Upper lobe of right lung (tissue), 1 donor: ENCODE measurements around the gene PPP6R3. TPM values are rescaled to one million over a fixed set of nuclear protein-coding genes. Genes with fewer than 3 reads are reported as not detected.

ENCODE experiments used
- ATAC-seq: fragments of 200-7000 bp; cut with Tn5 transposase; one replicate; pipeline ENCODE4 v1.9.1; 2020; ENCODE audit warnings: mild to moderate bottlenecking, moderate library complexity
- DNase-seq: peaks from one replicate; pipeline ENCODE4 v3.0.0-alpha.2; 2020
- H3K27ac ChIP-seq: fragments of 200-600 bp; one replicate; pipeline ENCODE4 v1.8.0; 2022
- H3K27me3 ChIP-seq: fragments of 200-600 bp; one replicate; pipeline ENCODE4 v1.8.0; 2022; ENCODE audit warnings: mild to moderate bottlenecking
- H3K36me3 ChIP-seq: fragments of 200-600 bp; one replicate; pipeline ENCODE4 v1.8.0; 2022
- H3K4me1 ChIP-seq: fragments of 200-600 bp; one replicate; pipeline ENCODE4 v1.8.0; 2022
- H3K4me3 ChIP-seq: fragments of 200-600 bp; one replicate; pipeline ENCODE4 v1.8.0; 2022; ENCODE audit warnings: mild to moderate bottlenecking
- H3K9me3 ChIP-seq: fragments of 200-600 bp; one replicate; pipeline ENCODE4 v1.8.0; 2022
- intact Hi-C: fragments of 100-400 bp; cut with DNase I; formaldehyde crosslinking; loops from one replicate; pipeline ENCODE4 v1.11.0; 2022
- total RNA-seq: library from RNA; stranded (reverse); fragmentation: NEBNext Ultra II Directional; extraction: Animal tissue kit (Norgen Biotek cat#: 25700); gene quantifications from one replicate; pipeline ENCODE4 v1.2.1, GENCODE V29; 2021
- TF ChIP-seq, protein P1 (sequence below): fragments of 200-600 bp; IDR thresholded peaks from one replicate; pipeline ENCODE4 v1.8.0; 2022; ENCODE audit warnings: antibody characterized with exemption
- donor health status: DM: no; HTN: yes; CAD: no; lungs with severe emphysema.

Gene PPP6R3
- total RNA-seq, 1 donor from 2014 or later: 93.2 TPM

- intact Hi-C loops: no loop called here
- TF ChIP-seq, protein P1, sequence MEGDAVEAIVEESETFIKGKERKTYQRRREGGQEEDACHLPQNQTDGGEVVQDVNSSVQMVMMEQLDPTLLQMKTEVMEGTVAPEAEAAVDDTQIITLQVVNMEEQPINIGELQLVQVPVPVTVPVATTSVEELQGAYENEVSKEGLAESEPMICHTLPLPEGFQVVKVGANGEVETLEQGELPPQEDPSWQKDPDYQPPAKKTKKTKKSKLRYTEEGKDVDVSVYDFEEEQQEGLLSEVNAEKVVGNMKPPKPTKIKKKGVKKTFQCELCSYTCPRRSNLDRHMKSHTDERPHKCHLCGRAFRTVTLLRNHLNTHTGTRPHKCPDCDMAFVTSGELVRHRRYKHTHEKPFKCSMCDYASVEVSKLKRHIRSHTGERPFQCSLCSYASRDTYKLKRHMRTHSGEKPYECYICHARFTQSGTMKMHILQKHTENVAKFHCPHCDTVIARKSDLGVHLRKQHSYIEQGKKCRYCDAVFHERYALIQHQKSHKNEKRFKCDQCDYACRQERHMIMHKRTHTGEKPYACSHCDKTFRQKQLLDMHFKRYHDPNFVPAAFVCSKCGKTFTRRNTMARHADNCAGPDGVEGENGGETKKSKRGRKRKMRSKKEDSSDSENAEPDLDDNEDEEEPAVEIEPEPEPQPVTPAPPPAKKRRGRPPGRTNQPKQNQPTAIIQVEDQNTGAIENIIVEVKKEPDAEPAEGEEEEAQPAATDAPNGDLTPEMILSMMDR: no peak
- no peak overlapping the region for H3K4me3 ChIP-seq
- no peak overlapping the region for H3K27ac ChIP-seq
- DNase-seq (no peak), ATAC-seq (no peak)
- H3K36me3 ChIP-seq: no peaks in the 10 kb centered on the region
- peaks cover 46% of the 10 kb centered on the region for H3K4me1 ChIP-seq
- no peaks in the 10 kb centered on the region for H3K27me3 ChIP-seq
- no peaks in the 10 kb centered on the region for H3K9me3 ChIP-seq
Measured at GRCh38 chr11:68508425-68508824, 47.9 kb downstream of the PPP6R3 start.

DNA sequence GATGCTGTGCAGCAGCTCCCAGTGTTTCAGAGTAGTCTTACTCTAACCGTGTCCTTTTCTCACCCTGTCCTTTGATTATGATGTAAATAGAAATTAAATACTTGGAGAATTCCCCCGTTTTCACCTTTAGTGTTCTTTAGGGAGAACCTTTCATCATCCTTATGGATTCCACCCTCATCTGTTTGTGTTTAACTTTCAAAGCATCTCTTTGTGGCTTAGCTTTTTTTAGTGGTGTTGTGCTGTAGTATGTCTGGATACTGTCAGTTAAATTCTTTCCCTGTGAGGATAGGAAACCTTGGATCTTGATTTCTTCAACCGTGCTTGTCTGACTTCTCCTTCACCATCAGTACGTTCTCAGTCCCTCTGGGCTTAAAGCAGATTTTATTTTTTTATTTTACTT lies 48.5 kb downstream of the PPP6R3 start:
- Histone ChIP-seq H3K4me3 (no peak overlapping the region), H3K9me3 (no peaks in the 10 kb centered on the region), H3K36me3 (no peaks in the 10 kb centered on the region), H3K27ac (no peak overlapping the region), H3K27me3 (no peaks in the 10 kb centered on the region), H3K4me1 (peaks cover 39% of the 10 kb centered on the region)
- TF ChIP-seq, protein P1: no peak
- ATAC-seq: no peak
- intact Hi-C loops: no loop called here
- DNase-seq: no peak

DNA sequence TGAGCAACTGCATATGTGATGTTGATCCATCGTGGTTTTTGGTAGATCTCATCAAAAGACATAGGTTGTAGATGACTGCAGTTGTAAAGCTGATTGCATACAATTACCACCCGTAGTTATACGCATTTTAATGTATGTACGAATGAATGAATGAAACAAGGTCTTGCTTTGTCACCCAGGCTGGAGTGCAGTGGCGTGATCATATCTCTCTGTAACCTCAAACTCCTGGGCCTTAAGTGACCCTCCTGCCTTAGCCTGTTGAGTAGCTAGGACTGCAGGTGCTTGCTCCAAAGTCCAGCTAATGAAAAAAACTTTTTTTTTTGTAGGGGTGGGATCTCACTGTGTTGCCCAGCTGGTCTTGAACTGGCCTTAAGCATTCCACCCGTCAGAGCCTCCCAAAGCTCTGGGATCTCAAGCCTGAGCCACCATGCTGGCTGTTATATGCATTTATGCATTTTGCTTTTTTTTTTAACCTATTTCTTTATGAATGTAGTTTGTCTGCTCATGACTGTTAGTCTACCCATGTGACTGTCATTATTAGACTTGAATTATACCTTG lies 53.5 kb downstream of the PPP6R3 start:
- H3K27ac ChIP-seq: no peak overlapping the region
- DNase-seq (no peak), ATAC-seq (no peak)
- TF ChIP-seq, protein P1: no peak
- H3K4me1 ChIP-seq: no peaks in the 10 kb centered on the region
- no peak overlapping the region for H3K4me3 ChIP-seq
- H3K9me3 ChIP-seq: no peaks in the 10 kb centered on the region
- no peaks in the 10 kb centered on the region for H3K36me3 ChIP-seq
- H3K27me3 ChIP-seq: no peaks in the 10 kb centered on the region
- intact Hi-C loops: no loop called here

- H3K27ac ChIP-seq: no peak overlapping the region
- H3K9me3 ChIP-seq: no peaks in the 10 kb centered on the region
- DNase-seq: no peak
- no peak overlapping the region for H3K4me3 ChIP-seq
- no peak for ATAC-seq
- H3K4me1 ChIP-seq: no peaks in the 10 kb centered on the region
- intact Hi-C loops: no loop called here
- no peaks in the 10 kb centered on the region for H3K27me3 ChIP-seq
- H3K36me3 ChIP-seq: peaks cover 29% of the 10 kb centered on the region
- TF ChIP-seq, protein P1: no peak
Measured at GRCh38 chr11:68517121-68517741, 56.7 kb downstream of the PPP6R3 start.

GRCh38 chr11:68518191-68518590 lies 57.6 kb downstream of the PPP6R3 start:
- intact Hi-C loops: no loop called here
- no peak overlapping the region for H3K27ac ChIP-seq
- no peaks in the 10 kb centered on the region for H3K9me3 ChIP-seq
- ATAC-seq: no peak
- no peaks in the 10 kb centered on the region for H3K4me1 ChIP-seq
- no peaks in the 10 kb centered on the region for H3K27me3 ChIP-seq
- TF ChIP-seq, protein P1: no peak
- peaks cover 39% of the 10 kb centered on the region for H3K36me3 ChIP-seq
- H3K4me3 ChIP-seq: no peak overlapping the region
- no peak for DNase-seq
